NCI-H2029 treated with DMSO at 0.1 percent for 48 hours (cell line): ENCODE results near the gene COPE.
"Not testable (repeated sequence)": the region's sequence is repeated elsewhere in the genome, so short reads cannot be mapped to it uniquely, and the experiment has no call there.

Source experiments
- DNase-seq: peaks from one replicate; lab custom pipeline; 2025; lab: John Stamatoyannopoulos, UW

The COPE gene

GRCh38 chr19:18919086-18919899 is at the start of gene COPE, which contains the start of gene DDX49:
TSS of gene COPE (minus strand) at chr19:18919387. CDS start at chr19:18919348, 39 bp downstream.
TSS of gene DDX49 (plus strand) at chr19:18919715. CDS start at chr19:18919742, 27 bp downstream.
- peak; percentile 96 for DNase-seq

- no peak for DNase-seq
Observed at GRCh38 chr19:18967358-18968146, 48.4 kb upstream of the COPE start.

DNA sequence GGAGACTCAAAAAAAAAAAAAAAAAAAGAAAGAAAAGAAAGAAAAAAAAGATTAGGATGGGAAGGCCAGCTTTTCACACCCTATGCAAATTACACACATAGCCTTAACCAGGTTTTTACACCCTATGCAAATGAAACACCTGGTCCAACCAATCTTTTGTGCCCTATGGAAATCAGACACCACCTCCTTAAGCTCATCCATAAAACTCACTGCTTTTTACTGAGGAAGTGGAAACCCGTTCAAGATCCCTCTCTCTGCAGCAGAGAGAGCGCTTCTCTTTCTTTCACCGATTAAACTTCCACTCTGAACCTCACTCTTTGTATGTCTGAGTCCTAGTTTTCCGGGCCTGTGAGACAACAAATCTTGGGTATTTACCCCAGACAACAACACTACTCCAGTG is 47.1 kb upstream of the COPE start:
- DNase-seq: no peak

GRCh38 chr19:18964121-18964520 is 44.9 kb upstream of the COPE start:
- DNase-seq: no peak

DNA sequence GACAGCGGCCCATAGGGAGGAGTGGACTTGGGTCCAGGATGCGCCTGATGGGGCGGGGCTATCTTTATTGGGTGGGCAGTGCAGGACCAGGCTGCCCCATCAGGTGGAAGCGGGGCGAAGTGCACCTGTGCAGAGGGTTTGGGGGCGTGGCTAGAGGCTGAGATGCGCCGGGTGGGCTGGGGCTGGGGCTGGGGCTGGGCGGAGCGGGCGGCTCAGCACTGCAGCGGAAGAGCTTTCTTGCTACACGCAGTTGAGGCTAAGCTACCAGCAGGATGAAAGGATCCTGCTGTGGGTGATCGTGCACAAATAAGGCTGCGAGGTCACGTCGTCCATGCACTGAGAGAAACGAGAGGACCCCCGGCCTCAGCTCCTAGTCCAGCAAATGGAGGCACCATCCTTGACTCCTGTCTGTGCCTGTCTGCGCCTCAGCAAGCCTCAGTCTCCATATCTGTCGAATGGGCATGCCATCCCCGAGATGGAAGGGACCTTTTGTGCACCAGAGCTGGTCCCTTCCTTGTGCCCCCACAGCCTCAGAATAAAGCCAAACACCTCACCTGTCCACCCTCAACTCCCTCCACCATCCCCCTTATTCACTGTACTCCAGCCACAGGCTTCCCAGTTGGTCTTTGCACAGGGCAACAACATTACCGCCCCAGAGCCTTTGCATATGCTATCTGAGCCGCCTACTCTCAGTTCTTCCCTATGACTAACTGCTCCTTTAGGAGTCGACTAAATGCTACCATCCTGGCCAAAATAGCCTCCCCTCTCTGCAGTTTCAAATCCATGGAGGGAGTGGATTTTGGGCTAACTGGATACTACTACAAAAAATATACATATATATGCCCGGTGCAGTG is 42.8 kb upstream of the COPE start:
- no peak for DNase-seq

- DNase-seq: no peak
Observed at GRCh38 chr19:18960370-18960769, 41.2 kb upstream of the COPE start.

- DNase-seq: no peak
Observed at GRCh38 chr19:18955042-18955441, 35.9 kb upstream of the COPE start.

DNA sequence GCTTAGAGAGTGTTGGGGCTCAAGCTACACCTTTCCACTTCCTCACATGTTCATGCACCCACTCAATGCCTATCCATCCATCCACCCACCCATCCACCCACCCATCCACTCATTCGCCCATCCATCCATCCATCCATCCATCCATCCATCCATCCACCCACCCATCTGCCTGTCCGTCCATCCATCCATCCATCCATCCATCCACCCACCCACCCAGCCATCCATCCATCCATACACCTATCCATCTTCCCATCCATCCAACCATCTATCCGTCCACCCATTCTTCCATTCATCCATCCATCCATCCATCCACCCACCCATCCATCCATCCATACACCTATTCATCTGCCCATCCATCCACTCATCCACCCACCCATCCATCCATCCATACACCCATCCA is 34.9 kb upstream of the COPE start:
- DNase-seq: no peak

- DNase-seq: not testable (repeated sequence)
Observed at GRCh38 chr19:18952364-18953003, 33.3 kb upstream of the COPE start.

DNA sequence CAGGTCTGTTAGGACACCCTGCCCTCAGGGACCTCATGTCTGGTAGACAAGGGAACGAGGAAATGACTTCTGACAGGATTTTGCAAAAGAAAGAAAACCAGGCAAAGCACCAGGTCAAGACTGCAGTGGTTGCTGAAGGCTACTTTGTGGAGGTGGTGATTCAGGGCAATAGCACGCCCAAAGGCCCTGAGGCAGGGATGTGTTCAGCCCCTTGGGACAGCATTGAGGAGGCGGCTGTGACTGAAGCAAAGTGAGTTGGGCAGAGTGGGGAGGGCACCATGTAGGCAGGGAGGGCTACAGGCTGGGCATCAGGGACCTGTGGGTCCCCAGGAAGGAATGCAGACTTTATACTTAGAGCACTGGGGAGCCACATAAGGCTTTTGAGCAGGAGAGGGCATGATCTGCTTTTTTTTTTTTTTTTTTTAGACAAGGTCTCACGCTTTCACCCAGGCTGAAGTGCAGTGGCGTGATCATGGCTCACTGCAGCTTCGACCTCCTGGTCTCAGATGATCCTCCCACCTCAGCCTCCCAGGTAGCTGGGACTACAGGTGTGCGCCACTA is 32.6 kb upstream of the COPE start:
- no peak for DNase-seq

DNA sequence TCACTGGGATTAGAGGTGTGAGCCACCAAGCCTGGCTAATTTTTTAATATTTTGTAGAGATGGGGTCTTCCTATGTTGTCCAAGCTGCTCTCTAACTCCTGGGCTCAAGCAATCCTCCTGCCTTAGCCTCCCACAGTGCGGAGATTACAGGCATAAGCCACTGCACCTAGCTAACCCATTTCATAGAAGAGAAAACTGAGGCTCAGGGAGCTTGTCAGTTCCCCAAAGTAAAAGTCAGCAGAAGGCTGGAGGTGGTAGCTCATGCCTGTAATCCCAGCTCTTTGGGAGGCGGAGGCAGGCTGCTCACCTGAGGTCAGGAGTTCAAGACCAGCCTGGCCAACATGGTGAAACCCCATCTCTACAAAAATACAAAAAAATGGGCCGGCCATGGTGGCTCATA is 30.7 kb upstream of the COPE start:
- no peak for DNase-seq

GRCh38 chr19:18948976-18949356 is 29.8 kb upstream of the COPE start:
- DNase-seq: no peak

GRCh38 chr19:18948075-18948975 is 29.1 kb upstream of the COPE start:
- no peak for DNase-seq

GRCh38 chr19:18946918-18947317 is 27.7 kb upstream of the COPE start:
- no peak for DNase-seq

- no peak for DNase-seq
Observed at GRCh38 chr19:18946335-18946734, 27.1 kb upstream of the COPE start.

DNA sequence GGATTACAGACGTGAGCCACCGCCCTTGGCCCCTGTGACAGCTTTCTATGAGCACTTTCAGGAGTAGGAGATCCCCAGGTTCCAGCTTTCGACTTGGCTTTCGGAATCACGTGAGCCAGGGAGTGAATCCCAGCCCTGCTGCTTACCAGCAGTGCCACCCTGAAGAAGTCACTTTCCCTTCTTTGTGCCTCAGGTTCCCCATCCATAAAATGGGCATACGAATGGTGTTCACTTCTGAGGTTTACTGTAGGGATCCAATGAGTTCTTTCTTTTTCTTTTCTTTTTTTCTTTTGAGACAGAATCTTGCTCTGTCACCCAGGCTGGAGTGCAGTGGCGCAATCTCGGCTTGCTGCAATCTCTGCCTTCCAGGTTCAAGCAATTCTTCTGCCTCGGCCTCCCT is 26.1 kb upstream of the COPE start:
- no peak for DNase-seq

- no peak for DNase-seq
Observed at GRCh38 chr19:18943465-18943864, 24.3 kb upstream of the COPE start.

DNA sequence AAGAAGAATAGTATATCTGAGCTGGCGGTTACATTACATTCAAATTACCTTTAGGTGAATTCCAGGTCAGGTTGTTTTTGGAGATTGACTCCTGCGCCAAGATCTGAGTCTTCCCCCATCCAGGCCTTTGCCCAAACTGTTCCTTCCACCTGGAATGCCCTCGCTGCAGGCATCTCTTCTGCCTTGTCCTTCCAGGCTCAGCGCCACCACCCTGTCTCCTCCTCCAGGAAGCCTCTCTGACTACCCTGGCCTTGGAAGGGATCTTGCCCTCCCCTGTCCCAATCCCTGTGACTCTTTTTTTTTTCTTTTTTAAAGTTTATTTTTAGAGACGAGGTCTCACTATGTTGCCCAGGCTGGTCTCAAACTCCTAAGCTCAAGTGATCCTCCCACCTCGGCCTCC is 23.5 kb upstream of the COPE start:
- DNase-seq: no peak

DNA sequence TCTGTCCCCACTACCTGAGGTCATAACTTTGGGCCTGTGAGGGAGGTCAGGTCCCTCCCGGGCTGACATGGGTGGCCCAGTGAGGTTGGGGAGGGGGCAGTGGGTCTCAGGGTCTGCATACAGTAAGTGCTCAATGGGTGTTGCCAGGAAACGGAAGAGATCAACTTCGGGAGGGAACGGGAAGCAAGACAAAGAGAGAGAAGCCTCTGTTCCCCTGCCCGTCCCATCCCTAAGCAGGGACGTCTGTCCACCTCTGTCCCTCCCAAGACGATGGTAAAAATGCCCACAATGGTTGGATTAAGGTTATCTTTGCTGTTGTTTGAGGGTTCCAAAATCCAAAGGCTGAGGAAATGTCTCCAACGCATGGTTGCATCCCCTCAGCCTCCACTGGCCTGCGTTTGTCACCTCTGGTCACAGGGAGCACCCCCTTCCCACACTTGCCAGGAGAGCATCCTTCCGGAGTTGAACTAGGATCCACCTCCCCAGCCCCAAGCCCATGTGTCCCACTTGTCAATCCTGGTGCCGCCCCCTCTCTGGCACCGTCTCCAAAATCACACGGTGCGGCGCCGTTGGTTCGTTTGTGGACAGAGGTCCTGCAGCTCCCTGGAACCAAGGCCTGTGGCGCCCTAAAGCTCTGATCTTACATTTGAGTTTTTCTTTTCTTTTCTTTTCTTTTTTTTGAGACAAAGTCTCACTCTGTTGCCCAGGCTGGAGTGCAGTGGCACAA is 22.6 kb upstream of the COPE start:
- DNase-seq: no peak
